GM13977 (cell line): ENCODE results near the gene SEC22A.

Experiments used
- DNase-seq: peaks from one replicate; pipeline ENCODE4 v3.0.0; 2012; ENCODE audit warnings: low spot score
- in situ Hi-C: fragments of 300-500 bp; cut with MboI; formaldehyde crosslinking; loops from one replicate; pipeline ENCODE4 v1.12.0; 2022; ENCODE audit warnings: low sequenced_read_pairs, low pct_unique_long_range_greater_than_20kb, mixed read lengths, inconsistent platforms; ENCODE audit not compliant: unreplicated experiment
- TF ChIP-seq, protein P1 (sequence below): IDR thresholded peaks from 2 replicates; pipeline ENCODE4 v1.5.1; 2012; ENCODE audit warnings: mild to moderate bottlenecking, control low read depth; ENCODE audit not compliant: insufficient read depth; ENCODE audit errors: extremely low read depth, missing control alignments

SEC22A gene

DNA sequence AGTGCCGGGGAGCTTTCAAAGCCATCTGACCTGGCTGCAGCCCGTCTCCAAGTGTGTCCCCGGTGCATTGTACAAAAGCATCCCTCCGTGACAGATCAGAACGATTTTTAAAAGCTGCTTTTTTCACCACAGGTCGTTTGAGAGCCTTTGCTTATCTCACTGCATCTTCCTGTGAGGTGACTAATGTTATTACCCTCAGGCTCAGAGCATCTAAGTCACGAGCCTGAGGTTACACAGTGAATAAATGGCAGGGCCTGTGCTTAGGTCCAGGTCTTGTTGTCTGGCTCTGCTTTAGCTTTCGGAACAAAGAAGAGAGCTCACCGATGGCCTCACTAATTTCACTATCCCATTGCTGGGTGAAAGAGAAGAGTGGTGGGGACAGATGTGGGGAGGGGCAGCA lies 83.3 kb downstream of the SEC22A start:
- peak; percentile 3 for DNase-seq
- in situ Hi-C loops, result no loop called here
- TF ChIP-seq, protein P1, sequence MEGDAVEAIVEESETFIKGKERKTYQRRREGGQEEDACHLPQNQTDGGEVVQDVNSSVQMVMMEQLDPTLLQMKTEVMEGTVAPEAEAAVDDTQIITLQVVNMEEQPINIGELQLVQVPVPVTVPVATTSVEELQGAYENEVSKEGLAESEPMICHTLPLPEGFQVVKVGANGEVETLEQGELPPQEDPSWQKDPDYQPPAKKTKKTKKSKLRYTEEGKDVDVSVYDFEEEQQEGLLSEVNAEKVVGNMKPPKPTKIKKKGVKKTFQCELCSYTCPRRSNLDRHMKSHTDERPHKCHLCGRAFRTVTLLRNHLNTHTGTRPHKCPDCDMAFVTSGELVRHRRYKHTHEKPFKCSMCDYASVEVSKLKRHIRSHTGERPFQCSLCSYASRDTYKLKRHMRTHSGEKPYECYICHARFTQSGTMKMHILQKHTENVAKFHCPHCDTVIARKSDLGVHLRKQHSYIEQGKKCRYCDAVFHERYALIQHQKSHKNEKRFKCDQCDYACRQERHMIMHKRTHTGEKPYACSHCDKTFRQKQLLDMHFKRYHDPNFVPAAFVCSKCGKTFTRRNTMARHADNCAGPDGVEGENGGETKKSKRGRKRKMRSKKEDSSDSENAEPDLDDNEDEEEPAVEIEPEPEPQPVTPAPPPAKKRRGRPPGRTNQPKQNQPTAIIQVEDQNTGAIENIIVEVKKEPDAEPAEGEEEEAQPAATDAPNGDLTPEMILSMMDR, result no peak

DNA sequence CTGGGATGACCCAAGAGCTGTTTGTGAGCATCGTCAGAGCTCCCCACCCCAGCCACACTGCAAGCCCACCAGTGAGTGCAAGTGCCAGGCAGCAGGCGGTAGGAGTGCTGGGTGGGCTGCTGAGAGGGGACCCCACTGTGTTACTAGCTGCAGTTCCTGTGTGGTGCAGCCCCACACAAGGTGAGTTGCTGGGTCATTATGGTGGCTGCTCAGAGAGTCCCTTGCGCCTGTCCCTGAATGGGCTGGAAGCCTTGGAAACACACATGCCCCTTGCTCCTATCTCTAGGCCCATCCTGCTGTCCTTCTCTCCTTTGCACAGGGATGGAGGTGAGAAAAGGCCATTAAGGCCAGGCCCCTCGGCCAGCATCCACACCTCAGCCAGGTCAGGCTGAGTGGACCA lies 83.7 kb downstream of the SEC22A start:
- no peak for DNase-seq
- TF ChIP-seq, protein P1, result no peak
- in situ Hi-C loops, result no loop called here

DNA sequence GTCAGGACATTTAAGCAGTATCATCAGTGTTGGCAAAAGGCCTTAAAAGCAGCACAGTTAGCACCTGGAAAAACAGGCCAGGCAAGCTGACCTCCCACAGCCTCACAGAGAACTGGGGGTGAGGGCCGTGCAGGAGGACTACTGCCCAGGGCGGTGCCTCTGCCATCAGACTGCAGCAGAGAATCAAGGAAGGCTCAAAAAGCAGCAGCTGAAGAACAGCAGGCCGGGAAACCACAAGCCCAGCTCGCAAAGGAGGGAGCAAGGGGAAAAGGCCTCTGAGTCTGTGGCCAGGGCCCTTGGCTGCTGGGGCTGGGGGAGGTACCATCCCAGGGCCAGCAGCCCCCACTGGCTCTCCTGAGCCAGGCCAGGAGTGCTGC lies 84.2 kb downstream of the SEC22A start:
- DNase-seq, result no peak
- TF ChIP-seq, protein P1, result no peak
- in situ Hi-C loops, result no loop called here

DNA sequence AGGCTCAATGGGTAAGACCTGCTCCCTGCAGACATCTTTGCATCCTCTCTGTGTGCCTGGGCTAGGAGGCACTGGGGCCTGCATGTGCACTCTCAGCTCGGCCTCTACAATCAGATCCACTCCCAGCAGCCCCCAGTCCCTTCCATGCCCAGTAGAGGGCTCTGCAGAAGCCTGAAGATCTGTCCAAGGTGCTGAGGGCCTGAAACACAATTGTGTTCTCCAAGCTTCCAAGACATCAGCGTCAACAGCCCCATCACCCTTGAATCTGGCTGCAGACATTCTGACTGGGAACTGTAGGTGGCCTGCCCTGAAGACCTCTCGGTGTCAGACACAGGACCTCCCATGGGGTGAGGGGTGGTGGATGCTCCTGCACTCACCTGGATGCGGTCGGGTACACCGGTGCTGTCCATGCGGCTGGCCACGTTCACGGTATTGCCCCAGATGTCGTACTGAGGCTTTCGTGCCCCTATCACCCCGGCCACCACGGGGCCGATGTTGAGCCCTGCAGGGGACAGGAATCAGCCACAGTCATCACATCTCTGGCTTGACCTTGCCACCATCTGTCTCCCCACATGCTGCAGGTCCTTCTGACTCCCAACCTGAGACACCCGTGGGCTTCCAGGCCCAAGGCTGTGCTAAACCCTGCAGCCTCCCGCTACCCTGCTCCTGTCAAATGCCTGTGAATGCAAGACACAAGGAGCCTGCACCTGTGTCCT lies 84.7 kb downstream of the SEC22A start:
- peak; percentile 84 for DNase-seq
- in situ Hi-C loops, result no loop called here
- TF ChIP-seq, protein P1, result peak; percentile 76

- DNase-seq, result no peak
- TF ChIP-seq, protein P1, result no peak
- in situ Hi-C loops, result no loop called here
Observed at GRCh38 chr3:123287051-123287961, 85.6 kb downstream of the SEC22A start.

DNA sequence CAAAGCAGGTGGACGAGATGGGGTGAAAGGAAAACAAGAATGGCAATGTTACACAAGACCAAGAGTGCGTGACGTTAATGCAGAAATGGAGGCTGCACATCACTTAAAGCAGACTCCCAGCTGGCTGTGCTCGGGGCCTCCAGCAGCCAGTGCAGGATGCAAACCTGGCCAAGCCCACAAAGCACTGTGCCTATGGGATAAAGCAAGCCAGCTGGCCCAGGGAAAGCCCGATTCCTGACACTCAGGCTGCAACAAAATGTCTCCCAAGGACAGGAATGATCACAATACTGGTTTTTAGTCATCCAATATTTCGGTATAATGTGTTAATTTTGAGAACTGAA lies 86.2 kb downstream of the SEC22A start:
- in situ Hi-C loops, result no loop called here
- no peak for DNase-seq
- TF ChIP-seq, protein P1, result no peak
